Right ventricle myocardium inferior (tissue), 1 donor: ENCODE measurements around the gene STEAP1B. TPM values are rescaled to one million over a fixed set of nuclear protein-coding genes. Genes with fewer than 3 reads are reported as not detected.

ENCODE experiments used
- ATAC-seq: fragments of 200-7000 bp; cut with Tn5 transposase; one replicate; pipeline ENCODE4 v1.9.1; 2020; ENCODE audit warnings: mild to moderate bottlenecking, moderate library complexity
- DNase-seq: peaks from one replicate; pipeline ENCODE4 v3.0.0; 2021; ENCODE audit errors: missing footprints
- intact Hi-C: fragments of 100-400 bp; cut with DNase I; formaldehyde crosslinking; loops from one replicate; pipeline ENCODE4 v1.11.0; 2022
- total RNA-seq: library from RNA; stranded (reverse); fragmentation: NEBNext Ultra II Directional; extraction: Animal tissue kit (Norgen Biotek cat#: 25700); gene quantifications from one replicate; pipeline ENCODE4 v1.2.1, GENCODE V29; 2021
- donor health status: DM: no; HTN: yes; CAD: no; lungs with severe emphysema.

Gene STEAP1B
- total RNA-seq, 1 donor from 2014 or later: not detected

DNA sequence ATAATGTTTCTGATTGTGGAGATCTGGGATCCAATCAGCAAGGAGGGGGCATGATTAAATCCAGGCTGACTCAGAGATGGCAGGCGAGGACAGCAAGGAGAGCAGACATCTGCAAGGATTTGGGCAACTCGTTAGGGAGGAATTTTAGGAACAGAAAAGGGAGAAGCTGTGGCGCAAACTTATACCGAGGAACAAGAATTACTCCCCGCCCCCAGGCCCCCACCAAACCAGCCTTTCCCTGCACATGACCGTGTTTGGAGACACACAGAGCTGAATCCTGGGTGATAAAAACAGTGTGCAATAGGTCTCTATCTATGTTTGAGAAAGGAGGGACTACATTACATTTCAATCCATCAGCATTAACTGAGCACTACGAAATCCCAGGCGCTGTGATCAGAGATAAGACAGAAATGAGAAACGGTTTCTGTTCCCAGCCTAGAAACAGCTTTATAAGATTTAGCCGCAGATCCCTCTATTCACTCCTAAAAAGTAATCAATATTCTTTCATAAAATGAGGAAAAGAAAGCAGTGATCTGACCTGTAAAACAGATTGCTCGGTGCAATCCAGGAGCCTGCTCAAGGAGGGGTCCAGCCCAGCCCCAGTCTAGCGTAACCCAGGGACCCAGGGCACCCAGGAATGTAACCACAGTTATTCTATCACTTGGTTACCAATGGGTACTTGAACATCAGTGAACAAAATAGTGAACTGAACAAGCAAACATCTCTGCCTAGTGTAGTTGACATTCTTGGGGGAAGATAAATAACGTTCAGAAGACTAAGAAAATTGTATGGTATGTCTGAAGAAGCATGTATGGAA is 105.9 kb downstream of the STEAP1B start:
- DNase-seq: no peak
- no peak for ATAC-seq

DNA sequence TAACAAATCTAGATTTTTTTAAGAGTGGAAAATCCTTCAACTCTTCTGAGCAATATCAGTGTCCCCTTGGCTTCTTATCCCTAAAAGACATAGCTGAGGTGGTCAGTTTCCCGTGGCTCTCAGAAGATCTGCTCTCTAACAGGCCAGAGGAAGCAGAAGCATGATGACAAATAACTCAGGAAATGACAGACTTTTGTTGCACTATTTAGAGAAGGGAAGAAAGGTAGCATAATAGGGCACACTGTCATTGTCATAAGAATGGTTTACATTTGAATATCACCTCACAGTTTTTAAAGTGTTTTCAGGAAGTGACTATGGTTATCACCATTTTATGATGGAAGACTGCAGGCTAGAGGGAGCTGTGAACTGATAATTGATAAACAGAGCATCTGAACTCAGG is 109.5 kb downstream of the STEAP1B start:
- DNase-seq (no peak), ATAC-seq (no peak)
- intact Hi-C loops: no loop called here

More for the DNA sequence above, 105.9 kb downstream of the STEAP1B start:
- intact Hi-C loops: no loop called here

DNA sequence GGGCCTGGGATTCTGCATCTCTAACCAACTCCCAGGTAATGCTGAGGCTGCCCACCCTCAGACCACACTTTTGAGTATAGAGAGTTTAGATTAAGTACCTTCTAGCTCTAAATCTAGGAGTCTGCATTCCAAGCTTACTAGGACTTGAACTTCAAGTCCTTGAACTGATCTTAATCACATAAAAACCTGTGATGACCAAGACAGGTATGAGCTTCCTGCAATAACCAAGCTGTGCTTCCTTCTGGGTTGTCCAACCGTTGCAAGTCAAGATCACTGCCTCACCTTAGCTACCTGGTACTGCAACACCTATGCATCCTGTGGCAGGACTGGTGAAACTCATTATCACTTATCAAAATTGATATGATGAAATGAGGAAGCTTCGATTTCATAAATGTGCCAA is 110.1 kb downstream of the STEAP1B start:
- intact Hi-C loops: no loop called here
- ATAC-seq: no peak

DNA sequence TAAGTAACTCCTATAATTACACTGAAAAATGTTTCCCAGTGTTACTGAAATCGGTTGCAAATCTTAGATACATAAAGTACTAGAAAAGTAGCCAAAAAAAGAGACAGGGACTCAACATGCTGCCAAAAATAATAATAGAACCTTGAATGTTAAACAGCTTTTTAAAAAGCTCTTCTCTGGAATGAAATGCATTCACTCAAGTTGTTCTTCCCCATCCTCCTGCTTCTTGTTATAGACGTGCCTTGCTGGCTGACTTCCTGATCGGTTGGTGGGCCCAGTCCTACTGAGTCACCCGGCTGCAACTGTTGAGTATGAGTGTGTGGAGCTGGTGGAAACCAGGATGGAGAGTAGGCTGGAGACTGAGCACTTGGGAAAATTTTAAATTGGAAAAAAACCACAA is 112.4 kb downstream of the STEAP1B start:
- peak; percentile 39 for ATAC-seq

More for the DNA sequence above, 110.1 kb downstream of the STEAP1B start:
- DNase-seq: no peak

DNA sequence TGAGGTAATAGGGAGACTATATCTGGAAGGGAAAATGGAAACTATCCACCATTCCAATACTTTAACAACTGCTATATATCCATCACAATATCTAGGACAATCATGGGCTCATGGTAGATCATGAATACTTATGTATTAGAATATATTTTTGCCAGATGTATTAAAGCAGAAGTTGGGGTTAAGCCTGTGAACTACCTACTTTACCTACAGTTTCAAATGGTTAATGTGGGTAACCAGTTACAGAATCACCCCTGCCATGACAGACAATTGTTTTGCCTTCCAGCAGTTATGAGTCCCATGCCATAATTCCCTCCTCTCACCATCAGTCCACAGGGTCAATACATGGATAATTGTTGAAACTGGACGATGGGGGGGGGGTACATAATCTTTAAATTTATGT is 113.1 kb downstream of the STEAP1B start:
- ATAC-seq (no peak), DNase-seq (no peak)
- intact Hi-C loops: no loop called here

More for the DNA sequence above, 112.4 kb downstream of the STEAP1B start:
- no peak for DNase-seq
- intact Hi-C loops: no loop called here

DNA sequence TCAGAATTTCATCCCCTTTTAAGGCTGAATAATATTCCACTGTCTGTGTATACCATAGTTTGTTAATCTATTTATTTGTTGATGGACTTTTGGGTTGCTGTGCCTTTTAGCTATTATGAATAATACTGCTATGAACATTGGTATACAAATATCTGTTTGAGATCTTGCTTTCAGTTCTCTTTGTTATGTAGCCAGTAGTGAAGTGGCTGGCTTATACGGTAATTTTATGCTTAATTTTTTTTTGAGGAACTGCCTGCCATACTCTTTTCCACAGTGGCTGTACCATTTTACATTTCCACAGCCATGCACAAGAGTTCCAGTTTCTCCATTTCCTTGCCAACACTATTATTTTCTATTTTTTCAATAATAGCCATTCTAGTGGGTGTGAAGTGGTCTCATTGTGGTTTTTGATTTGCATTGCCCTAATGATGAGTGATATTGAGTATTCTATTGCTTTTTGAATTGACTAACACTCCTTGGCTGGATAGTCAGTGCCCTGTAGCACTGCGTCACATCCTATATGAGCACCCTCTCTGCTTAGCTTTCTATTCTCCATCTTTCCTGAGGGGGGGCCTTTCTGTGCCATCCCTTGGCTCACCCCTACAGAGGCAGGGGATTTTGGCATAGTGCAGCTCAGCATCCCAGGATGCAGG is 113.7 kb downstream of the STEAP1B start:
- intact Hi-C loops: no loop called here
- DNase-seq: no peak
- ATAC-seq: no peak

DNA sequence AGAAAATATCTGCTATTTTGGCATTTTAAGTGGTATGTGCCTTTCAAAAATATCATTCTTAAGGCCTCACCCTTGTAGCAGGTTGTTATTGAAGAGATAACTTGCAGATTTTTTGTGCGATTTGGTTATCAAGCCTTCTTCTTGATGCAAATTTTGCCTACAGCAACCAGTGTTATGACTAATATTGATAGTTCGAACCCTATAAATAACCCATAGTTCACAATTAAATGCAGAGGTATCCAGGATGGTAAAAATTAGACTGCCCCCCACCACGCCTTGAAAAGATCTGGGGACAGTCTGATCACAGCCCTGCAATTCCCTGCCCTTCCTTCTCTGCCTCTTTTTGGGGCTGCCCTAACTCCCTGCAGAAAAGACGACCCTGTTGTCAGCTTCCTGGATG is 114.7 kb downstream of the STEAP1B start:
- intact Hi-C loops: no loop called here
- DNase-seq (no peak), ATAC-seq (no peak)

DNA sequence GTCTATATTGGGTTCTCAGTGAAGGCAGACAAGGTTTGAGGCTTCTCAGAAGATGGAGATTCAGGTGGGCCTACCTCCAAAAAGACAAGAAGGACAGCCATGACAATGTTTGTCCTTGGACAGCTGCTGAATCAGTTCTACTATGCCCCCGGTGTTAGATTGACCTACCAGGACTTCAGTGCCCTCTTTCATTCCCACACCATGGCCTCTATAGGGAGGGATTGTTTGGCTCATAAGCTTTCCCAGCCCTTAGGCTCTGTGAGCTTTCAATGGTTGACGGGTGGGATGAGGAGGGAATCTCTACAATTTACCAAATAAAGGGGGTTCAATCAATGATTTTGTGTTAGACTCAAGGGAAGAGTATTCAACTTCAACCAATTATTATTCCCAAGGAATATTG is 119.7 kb downstream of the STEAP1B start:
- ATAC-seq (no peak), DNase-seq (no peak)
- intact Hi-C loops: no loop called here

DNA sequence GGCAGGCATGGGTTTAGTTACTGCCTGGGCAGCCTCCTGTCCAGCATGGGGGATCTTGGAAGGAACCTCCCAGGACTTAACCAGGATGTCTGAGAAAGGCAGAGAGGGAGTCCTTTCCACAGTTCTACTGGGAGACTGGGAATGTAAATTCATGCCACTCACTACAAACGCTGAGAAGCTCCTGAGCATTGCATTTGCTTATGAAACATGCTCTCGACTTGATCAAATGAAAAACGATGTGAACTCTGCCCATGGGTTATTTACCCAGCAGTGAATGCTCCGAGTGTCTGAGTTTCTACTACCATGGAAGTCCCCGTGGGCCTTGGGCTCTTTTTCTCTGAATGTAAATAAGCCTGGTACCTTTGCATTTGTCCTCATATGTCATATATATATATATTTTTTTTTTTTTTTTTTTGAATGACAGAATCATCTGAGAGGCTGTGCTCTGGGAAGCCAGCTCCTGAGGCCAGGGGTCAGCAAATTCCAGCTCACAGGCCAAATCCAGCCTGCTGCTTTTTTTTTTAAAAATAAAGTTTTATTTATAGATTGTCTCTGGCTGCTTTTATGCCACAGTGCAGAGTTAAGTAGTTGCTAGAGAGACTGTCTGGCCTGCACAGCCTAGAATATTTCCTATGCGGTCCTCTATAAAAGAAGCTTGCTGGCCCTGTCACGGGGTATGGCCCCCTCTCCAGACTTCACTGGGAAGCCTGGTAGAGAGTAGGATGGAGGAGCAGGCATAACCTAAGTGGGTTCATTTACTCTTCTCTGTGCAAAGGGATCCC is 121.6 kb downstream of the STEAP1B start:
- DNase-seq: no peak
- intact Hi-C loops: no loop called here
- no peak for ATAC-seq

DNA sequence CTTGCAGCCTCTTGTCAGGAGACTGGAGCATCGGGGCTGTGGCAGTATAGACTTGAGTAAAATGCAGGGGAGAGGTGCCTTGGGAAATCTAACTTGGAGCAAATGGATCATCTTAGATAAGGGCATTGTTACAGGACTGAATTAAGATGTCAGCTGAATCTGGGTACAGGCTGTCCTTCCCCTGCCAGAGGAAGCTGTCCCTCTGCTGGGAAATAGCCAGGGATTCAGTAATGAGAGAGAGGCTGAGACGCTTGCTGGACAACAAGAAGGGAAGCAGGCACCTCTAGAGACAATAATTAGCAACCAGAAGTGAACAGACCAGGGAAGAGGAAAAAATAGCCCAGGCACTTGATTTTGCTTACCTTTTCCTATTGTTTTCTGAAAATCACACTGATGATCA is 122.3 kb downstream of the STEAP1B start:
- intact Hi-C loops: no loop called here
- ATAC-seq (no peak), DNase-seq (no peak)

DNA sequence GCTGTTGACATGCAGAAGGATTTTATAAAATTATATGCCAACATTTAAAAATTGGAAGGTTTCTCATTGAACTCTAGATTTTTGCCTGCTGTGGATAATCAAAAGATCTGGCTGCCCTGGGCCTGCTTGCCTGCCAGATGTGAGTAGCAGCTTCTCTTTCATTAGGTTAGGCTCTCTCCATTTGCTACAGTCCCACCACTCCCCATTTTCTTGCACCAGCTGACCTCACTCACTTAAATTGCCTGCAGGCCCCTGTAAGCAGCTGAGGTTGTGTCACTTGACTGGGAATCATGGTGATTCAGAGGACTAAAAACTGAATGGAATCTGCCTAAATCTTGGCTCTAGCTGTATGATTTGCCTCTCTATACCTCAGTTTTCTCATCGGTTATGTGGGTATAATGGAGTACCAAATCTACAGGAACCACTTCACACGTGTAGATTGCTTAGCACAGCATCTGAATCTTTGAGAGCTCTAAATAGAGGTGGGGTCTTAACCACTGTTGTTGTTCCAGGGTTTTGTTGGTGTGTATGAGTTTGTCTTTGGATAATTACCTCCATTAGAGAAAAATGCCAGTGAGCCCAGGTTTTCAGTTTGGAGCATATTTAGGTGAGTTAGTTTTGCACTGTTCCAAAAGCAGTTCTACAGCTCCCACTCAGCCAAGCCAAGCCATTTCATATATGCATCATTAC is 124.5 kb downstream of the STEAP1B start:
- ATAC-seq (no peak), DNase-seq (no peak)
- intact Hi-C loops: no loop called here

DNA sequence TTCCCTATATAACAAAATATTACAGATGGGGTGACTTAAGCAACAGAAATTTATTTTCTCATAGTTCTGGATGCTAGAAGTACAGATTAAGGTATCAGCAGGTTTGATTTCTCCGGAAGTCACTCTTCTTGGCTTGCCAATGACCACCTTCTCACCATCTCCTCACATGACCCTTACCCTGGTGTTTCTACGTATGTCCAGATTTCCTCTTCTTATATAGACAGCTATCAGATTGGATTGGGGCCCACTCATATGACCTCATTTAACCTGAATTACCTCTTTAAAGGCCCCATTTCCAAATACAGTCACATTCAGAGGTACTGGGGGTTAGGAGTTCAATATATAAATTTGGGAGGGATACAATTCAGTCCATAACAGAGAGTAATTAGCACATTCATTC is 126.1 kb downstream of the STEAP1B start:
- DNase-seq (no peak), ATAC-seq (no peak)
- intact Hi-C loops: no loop called here

DNA sequence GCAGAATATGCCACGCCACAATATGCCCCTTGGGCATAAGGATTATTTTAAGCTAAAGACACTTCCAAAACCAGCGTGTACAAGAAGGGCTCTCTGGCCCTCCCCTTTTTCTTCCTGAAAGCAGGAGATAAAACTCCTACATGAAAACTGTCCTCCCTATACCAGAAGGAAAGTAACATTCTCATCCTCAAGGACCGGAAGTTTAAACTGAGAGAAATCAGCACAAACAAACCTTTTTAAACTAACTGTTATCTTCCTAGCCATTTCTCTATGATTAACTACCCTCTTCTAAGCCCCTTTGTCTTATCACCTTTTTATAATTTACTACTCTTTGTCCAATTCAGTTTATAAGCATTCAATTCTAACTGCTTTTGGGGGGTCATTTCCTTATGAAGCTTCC is 126.6 kb downstream of the STEAP1B start:
- DNase-seq: no peak
- ATAC-seq: no peak
- intact Hi-C loops: no loop called here

DNA sequence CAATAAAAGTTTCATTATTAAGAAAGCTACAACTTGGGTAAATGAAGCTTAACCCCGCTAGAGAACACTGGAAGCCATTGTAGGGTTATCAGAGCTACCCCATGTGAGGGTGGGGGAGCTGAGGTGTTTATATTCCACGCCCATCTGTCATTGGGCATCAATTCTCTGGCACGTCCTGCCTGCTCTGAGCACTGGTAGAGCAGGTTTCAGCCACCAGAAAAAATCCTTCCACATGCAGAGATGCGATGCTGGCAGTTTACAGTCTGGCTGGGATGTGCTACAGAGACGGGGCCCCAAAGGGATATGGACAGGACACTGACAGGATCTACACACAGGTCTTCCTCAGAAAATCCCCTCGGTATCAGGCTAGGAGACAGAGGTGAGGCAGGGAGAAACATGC is 127.1 kb downstream of the STEAP1B start:
- intact Hi-C loops: no loop called here
- ATAC-seq (no peak), DNase-seq (no peak)

DNA sequence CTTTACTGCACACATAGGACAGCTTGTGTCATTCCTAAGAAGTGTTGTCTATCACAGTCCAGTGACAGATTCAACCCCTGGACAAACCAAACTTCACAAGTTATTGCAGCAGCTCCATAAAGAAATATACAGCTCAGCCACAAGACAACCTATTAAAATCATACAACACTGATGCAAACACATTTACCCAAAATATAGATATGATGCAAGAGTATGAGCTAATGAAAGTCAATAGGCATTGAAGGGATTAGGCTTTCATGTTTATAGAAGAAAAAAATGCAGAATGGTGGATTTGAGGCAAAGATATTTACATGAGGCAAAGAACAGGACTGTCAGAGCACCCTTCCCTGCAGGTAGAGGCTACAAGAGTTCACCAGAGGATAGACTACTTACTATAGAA is 128.1 kb downstream of the STEAP1B start:
- intact Hi-C loops: no loop called here
- DNase-seq: no peak
- no peak for ATAC-seq
